HUDEP-2 (cell line): ENCODE measurements around the gene MIPOL1.
"Not testable (repeated sequence)": the region's sequence is repeated elsewhere in the genome, so short reads cannot be mapped to it uniquely, and the experiment has no call there.

Experiments
- DNase-seq, 76 experiments: peaks; one replicate each; lab custom pipeline; 2025; ENCODE audit not compliant: unreplicated experiment in 76 of 76; lab: John Stamatoyannopoulos, UW

Gene MIPOL1

DNA sequence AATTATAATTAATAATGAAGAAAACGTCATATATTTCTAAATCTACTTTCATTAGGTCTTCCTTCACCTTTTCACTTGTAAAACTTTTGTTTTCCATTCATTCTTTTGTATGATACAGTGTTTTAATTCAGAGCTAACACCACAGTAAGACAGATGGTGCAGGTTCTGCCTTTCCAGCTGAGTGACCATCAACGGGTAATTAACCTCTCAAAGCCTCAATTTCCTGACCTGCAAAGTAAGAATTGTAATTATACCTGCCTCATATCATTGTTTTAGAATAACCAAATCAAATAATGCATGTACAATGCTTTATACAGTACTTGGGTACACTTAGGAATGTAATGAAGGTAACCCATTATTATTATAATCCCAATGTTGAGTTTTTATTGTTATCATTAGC lies 239.8 kb downstream of the MIPOL1 start:
- DNase-seq = no peak

DNA sequence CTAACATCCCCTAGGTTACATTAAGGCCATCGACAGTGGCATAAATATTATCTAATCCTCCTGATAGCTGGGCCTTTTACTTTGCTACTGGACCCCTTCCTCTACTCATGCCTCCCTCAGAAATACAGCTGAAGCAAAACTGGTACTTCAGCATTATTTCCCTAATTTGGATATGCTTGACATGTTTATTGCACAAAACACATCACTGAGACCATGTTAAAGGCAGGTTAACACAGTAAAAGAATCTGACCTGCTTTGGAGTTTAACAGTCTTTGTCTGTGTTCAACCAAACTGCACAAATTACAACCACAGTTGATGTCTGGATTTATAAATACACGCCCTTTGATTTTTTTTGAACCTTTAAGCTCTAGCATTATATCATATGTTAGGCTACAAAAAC lies 240.7 kb downstream of the MIPOL1 start:
- DNase-seq = no peak

DNA sequence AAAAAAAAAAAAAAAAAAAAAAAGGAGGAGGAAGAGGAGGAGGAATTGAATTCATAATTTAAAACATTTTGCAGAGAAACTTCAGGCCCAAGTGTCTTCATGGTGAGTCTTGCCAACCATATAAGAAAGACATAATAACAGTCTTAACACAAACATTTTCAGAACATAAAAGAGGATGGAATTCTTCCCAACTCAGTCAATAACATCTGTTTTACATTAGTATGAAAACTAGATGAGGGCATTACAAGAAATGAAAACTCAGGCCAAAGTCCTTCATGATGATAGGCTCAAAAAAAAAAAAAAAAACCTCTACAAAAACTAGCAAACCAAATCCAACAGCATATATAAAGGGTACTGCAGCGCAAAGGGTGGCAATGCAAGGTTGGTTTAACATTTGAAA lies 245.7 kb downstream of the MIPOL1 start:
- no peak for DNase-seq

DNA sequence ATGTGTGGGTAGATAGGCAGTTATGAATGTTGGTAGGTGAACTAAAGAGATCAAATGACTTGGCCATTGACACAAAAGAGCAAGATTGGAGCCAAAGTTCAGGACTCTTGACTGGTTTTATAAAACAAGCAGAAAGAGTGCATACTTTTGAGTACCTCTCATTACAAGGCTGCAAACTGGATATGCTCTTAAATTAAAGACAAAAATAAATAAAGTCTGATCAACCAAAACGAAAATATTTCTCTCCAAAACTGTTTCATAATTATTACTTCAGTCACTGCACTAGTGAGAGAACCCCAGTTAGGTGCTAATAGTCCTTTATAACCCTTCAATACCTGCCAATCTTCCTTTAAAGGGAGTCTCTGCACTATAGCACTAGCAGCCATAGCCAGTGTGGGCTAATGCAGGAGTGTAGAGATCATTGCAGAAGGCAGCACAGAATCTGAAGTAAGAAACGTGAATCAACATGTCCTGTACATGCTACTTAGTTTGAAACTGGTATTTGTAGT lies 250.2 kb downstream of the MIPOL1 start:
- no peak for DNase-seq

DNA sequence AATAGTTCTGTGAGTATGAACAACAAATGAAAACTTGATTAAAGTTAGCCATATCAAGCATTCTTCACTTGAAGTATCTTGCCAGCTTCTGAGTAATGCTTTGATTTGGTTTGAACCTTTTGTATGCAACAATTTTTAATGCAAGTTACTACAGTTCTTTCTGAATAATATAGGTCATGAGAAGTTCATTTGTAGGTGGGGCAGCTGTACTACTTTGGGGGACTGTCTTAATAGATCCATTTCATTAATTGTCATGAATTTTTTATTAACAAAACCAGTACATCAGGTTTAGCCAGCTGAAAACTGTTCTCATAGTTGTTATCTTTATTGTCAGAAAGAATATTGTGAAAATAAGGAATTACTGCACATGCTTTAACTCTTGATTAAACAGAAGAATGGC lies 254.6 kb downstream of the MIPOL1 start:
- no peak for DNase-seq

DNA sequence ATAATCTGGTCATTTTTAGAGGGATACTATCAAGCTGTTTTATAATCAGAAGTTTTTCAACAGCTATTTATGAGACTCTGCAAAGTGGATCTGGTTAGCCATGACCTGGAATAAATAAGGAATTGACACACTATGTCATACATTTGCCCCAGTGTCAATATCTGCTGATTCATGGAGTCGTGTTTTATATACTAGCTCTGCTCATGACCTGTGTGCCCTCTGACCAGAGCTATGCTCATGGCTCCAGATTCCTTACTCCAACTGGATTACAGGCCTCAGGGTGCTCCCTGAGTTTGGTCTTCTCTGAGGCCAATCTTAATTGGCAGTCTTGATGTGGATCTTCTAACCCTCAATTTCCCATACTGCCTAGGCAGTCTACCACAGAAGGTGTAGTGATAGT lies 256.2 kb downstream of the MIPOL1 start:
- no peak for DNase-seq

DNA sequence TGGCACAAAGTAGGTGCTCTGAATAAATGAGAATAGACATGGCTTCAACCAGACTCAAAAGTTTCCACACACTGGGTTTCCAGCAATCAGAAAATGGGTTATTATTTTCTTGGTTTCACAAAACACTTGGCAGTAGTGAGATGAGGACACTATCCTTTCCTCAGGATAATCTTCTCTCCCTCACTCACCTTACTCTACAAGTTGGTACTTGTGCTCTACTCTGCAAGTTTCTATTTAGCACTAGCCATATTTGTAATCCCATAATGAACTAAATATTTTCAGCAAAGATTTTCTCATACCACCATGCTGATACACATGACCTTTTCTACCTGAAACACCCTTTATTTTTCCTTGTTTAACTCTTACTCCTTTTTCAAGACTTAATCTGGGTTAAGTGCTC lies 259.6 kb downstream of the MIPOL1 start:
- DNase-seq = no peak

DNA sequence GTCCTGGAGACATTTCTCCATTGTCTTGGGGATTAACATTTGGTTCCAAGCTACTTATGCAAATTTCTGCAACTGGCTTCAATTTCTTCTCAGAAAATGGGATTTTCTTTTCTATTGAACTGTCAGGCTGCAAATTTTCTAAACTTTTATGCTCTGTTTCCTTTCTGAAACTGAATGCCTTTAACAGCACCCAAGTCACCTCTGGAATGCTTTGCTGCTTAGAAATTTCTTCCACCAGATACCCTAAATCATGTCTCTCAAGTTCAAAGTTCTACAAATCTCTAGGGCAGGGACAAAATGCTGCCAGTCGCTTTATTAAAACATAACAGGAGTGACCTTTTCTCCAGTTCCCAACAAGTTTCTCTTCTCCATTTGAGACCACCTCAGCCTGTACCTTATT lies 264.7 kb downstream of the MIPOL1 start:
- not testable (repeated sequence) for DNase-seq

DNA sequence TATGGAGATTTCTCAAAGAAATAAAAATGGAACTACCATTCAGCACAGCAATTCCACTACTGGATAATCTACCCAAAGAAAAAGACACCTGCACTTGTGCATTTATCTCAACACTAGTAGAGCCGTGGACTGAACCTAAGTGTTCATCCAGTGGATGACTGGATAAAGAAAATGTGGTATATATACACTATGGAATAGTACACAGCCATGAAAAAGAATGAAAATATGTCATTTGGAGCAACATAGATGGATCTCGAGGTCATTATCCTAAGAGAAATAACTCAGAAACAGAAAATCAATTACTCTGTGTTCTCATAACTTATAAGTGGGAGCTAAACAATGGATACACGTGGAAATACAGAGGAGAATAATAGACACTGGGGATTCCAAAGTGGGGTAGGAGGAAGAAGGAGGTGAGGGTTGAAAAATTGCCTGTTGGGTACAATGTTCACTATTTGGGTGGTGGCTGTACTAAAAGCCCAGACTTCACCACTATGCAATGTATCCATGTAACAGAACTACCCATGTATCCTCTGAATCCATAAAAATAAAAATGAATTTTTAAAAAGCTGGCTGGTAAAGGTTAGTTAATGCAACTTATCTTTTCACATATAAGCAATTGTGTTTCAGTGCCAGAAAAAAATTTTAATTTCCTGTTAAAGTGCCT lies 266.6 kb downstream of the MIPOL1 start:
- DNase-seq = no peak

DNA sequence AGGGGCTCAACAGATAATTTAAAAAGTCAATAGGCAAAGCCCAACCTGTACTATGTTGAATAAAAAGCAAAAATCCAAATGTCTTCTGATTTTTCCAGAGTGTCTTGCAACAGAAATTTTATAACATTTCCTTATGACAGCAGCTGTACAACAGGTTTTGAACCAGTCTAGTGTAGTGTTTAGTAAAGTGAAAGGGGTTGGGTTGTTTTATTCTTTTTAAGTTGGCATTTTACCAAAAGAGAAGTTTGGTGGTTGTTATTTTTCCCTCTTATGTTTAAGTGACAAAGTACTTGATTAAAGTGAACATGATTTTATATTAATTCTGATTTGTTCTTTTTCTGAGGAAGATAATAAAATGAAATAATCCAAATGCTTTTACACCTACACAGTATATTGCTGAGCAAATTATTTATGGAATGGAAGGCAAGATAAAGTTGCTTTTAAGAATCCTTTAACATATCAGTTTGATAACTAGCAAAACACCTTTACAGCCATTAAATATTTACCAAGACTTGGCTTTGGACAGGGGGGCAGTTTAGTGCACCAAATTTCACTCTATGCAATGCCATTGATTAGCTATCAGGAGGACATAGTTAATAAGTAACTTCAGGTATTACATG lies 268.4 kb downstream of the MIPOL1 start:
- DNase-seq = no peak

DNA sequence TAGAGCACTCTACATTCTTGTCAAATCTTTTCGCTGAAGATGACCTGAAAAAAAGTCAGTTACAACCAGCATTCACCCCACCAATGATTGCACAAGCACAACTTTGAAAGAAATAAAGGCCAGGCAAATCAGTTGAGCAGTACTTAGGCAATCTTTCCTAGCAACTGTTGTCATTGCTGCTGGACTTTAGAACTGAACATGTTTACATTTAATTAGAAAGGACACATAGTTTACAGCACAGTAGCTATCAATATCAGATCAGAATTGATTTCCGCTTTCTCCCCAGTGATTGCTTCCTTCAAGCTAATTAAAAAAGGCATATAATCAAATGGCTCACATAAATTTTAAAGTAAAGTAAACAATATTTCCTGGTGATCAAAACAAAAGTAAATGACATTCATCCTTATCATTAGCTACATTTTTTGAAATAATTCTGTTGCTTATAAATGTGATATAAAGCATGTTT lies 268.9 kb downstream of the MIPOL1 start:
- no peak for DNase-seq

DNA sequence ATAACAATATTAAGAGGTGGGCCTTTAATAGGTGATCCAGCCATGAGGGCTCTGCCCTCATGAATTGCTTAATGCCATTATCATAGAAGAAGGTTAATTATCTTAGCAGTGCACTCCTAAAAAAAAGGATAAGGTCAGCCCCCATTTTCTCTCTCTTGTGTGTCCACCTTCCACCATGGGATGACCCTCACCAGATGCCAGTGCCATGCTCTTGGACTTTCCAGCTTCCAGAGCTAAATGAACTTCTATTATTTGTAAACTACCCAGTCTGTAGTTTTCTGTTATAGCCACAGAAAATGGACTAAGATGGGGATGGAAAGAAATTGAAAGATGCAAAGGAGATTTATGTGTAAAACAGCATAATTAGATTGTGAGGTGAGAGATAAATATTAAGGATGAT lies 271.9 kb downstream of the MIPOL1 start:
- DNase-seq = no peak

DNA sequence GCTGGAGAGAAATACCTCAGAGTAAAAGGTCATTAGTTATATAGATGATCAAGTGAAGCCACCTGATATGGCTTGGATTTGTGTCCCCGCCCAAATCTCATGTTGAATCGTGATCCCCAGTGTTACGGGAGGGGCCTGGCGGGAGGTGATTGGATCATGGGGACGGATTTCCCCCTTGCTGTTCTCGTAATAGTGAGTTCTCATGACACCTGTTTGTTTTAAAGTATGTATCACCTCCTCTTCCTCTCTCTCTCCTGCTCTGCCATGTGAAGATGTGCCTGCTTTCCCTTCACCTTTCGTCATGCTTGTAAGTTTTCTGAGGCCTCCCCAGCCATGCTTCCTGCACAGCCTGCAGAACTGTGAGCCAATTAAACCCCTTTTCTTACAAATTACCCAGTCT lies 272.5 kb downstream of the MIPOL1 start:
- no peak for DNase-seq

DNA sequence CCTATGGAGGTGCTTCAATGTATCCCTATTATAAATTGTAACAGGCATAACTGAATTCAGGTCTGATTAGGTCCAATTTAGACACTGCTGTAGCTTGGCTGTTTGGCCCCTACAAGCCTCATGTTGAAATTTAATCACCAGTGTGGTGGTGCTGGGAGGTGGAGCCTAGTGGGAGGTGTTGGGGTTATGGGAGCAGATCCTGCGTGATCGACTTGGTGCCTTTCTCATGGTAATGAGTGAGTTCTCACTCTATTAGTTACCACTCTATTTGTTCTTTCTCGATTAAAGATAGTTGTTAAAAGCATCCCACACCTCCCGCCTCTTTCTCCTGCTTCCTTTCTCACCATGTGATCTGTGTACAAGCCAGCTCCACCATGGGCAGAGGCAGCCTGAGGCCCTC lies 275.2 kb downstream of the MIPOL1 start:
- DNase-seq = no peak

DNA sequence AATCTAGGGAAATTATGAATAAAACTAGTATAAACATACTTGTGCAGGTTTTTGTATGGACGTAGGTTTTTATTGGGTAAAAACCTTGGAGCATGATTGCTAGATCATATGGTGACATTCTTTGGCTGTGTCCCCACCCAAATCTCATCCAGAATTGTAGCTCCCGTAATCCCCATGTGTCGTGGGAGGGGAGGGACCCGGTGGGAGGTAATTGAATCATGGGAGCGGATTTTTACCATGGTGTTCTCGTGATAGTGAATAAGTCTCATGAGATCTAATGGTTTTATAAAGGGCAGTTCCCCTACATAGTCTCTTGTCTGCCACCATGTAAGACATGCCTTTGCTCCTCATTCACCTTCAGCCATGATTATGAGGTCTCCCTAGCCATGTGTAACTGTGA lies 276.5 kb downstream of the MIPOL1 start:
- no peak for DNase-seq

DNA sequence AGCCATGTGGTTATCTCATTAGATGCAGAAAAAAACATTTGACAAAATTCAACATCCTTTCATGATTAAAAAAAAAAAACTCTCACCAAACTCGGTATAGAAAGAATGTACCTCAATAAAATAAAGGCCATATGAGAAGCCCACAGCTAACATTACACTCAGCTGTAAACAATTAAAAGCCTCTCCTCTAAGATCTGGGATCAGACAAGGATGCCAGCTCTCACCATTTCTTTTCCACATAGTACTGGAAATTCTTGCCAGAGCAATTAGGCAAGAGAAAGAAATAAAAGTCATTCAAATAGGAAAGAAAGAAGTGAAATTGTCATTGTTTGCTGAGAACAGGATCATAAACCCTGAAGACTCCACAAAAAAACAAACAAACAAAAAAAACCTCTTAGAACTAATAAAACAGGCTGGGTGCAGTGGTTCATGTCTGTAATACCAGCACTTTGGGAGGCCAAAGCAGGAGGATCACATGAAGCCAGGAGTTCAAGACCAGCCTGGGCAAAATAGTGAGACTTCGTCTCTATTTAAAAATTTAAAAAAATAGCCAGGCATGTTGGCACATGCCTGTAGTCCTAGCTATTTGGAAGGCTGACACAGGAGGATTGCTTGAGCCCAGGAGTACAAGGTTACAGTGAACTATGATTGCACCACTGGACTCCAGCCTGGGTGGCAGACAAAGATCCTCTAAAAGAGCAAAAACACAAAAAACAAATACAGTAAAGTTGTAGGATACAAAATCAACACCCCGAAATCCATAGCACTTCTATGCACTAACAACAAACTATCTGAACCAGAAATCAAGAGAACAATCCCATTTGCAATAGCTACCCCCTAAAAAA lies 282.9 kb downstream of the MIPOL1 start:
- DNase-seq = no peak

DNA sequence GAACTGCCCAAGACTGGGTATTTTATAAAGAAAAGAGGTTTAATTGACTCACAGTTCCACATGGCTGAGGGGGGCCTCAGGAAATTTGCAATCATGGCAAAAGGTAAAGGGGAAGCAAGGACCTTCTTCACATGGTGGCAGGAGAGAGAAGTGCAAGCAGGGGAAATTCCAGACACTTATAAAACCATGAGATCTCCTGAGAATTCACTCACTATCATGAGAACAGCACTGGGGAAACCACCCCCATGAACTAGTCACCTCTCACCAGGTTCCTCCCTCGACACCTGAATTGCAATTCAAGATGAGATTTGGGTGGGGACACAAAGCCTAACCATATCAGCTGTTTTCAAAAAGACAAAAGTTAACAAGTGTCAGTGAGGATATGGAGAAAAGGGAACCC lies 284.7 kb downstream of the MIPOL1 start:
- no peak for DNase-seq

DNA sequence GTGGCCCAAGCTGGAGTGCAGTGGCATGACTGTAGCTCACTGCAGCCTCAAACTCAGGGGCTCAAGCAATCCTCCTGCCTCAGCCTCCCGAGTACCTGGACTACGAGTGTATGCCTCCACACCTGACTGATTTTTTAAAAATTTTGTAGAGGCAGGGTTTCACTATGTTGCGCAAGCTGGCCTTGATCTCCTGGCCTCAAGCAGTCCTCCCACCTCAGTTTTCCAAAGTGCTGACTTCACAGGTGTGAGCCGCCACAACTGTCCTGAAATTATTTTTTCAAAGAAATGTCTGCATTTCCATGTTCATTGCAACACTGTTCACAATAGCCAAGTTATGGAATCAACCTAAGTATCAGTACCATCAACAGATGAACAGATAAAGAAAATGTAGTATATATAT lies 285.9 kb downstream of the MIPOL1 start:
- DNase-seq = no peak

DNA sequence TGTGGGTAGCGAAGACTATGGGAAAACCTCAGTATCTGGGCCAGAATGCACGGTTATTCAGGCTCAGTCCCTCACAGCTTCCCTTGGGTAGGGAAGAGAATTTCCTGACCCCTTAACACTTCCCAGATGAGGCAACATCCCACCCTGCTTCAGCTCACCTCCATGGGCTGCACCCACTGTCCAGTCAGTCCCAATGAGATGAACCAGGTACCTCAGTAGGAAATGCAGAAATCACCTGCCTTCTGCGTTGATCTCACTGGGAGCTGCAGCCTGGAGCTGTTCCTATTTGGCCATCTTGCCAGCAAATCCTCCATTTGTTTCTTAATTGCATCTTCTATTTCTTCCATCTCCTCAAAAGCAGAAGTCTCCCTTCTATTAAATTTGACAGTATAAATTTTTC lies 292.9 kb downstream of the MIPOL1 start:
- no peak for DNase-seq

DNA sequence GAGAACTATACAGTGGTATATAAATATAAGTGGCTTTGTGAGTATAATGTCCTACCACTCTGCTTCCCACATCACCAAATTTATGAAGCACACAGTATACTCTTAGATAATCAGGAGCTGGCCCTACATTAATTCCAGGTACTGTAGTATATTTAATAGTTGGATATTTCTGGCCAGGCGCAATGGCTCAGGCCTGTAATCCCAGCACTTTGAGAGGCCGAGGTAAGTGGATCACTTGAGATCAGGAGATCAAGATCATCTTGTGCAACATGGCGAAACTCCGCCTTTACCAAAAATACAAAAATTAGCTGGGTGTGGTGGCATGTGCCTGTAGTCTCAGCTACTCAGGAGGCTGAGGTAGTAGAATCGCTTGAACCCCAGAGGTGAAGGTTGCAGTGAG lies 293.3 kb downstream of the MIPOL1 start:
- DNase-seq = no peak

DNA sequence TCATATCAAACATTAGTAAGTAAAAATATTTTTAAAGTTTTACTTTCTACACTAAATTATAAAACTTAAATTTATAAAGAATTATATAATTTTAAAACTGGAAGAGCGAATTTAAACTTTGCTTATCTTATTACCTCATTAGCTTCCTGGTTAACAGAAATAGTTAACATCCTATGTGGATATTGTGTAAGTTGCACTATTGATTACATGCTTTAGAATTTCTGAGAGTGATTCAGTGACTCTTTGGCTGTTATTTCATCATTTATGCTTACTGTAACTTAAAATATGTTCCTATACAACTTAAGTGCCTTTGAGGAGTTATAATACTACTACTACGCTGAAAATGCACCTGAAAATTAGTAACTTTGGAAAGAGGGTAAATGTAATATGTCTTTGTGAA lies 295.9 kb downstream of the MIPOL1 start:
- DNase-seq = no peak

DNA sequence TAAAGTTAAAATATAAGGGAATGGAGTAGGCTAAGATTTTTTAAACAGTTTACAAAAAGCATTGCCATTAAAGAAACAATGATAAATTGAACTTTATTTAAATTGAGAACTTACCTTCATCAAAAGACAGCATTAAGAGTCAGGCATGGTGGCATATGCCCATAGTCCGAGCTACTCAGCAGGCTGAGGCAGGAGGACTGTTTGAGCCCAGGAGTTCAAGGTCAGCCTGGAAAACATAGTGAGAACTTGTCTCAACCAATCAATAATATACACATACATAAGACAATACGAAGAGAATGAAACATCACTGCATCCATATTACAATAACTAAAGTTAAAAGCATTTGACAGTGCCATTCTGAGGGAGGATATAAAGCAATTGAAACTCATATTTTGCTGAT lies 299.7 kb downstream of the MIPOL1 start:
- DNase-seq = no peak
